Umbilical cord (tissue), 2 donors: ENCODE data around the gene MAD1L1. TPM values are rescaled to one million over a fixed set of nuclear protein-coding genes. Genes with fewer than 3 reads are reported as not detected.
"Not testable (repeated sequence)": the region's sequence is repeated elsewhere in the genome, so short reads cannot be mapped to it uniquely, and the experiment has no call there.

Experiments
- DNase-seq: peaks from one replicate; pipeline ENCODE4 v3.0.0-alpha.2; 2015; ENCODE audit warnings: low spot score
- total RNA-seq: library from RNA; depleted of rRNA; stranded (reverse); fragments of >200 nt; gene quantifications from one replicate; pipeline ENCODE4 v1.2.3, GENCODE V29; 2014; ENCODE audit warnings: low replicate concordance; ENCODE audit not compliant: insufficient read depth

MAD1L1 gene
- total RNA-seq, 1 donor from 2014 or later, result 23.8 TPM

- DNase-seq, result peak; percentile 40
These were observed 162.5 kb downstream of the MAD1L1 start for GRCh38 chr7:2070151-2070763.

- peak; percentile 66 for DNase-seq
These were observed 163.3 kb downstream of the MAD1L1 start for GRCh38 chr7:2069472-2069860.

- no peak for DNase-seq
These were observed 163.9 kb downstream of the MAD1L1 start for GRCh38 chr7:2068693-2069471.

GRCh38 chr7:2066251-2066919 lies 166.4 kb downstream of the MAD1L1 start:
- DNase-seq, result no peak

GRCh38 chr7:2065528-2065927 lies 167.2 kb downstream of the MAD1L1 start:
- peak; percentile 58 for DNase-seq

- peak; percentile 61 for DNase-seq
These were observed 169.0 kb downstream of the MAD1L1 start for GRCh38 chr7:2063563-2064260.

- DNase-seq, result no peak
These were observed 170.1 kb downstream of the MAD1L1 start for GRCh38 chr7:2062648-2063047.

- no peak for DNase-seq
These were observed 172.0 kb downstream of the MAD1L1 start for GRCh38 chr7:2060701-2061100.

GRCh38 chr7:2059964-2060700 lies 172.6 kb downstream of the MAD1L1 start:
- no peak for DNase-seq

GRCh38 chr7:2058246-2058645 lies 174.5 kb downstream of the MAD1L1 start:
- DNase-seq, result not testable (repeated sequence)

- no peak for DNase-seq
These were observed 176.8 kb downstream of the MAD1L1 start for GRCh38 chr7:2055956-2056355.

GRCh38 chr7:2054927-2055326 lies 177.8 kb downstream of the MAD1L1 start:
- peak; percentile 55 for DNase-seq

GRCh38 chr7:2053395-2053794 lies 179.3 kb downstream of the MAD1L1 start:
- no peak for DNase-seq

GRCh38 chr7:2052657-2053048 lies 180.1 kb downstream of the MAD1L1 start:
- no peak for DNase-seq

- DNase-seq, result no peak
These were observed 180.8 kb downstream of the MAD1L1 start for GRCh38 chr7:2051707-2052656.

GRCh38 chr7:2050511-2050866 lies 182.3 kb downstream of the MAD1L1 start:
- no peak for DNase-seq

- no peak for DNase-seq
These were observed 182.8 kb downstream of the MAD1L1 start for GRCh38 chr7:2049782-2050510.

- DNase-seq, result peak; percentile 27
These were observed 183.5 kb downstream of the MAD1L1 start for GRCh38 chr7:2049111-2049781.

GRCh38 chr7:2048531-2048930 lies 184.2 kb downstream of the MAD1L1 start:
- DNase-seq, result no peak
